ENCODE measurements around the gene MUC2.
A peak's percentile ranks its signal among the peaks of the same experiment; 100 is the strongest.

The MUC2 gene

DNA sequence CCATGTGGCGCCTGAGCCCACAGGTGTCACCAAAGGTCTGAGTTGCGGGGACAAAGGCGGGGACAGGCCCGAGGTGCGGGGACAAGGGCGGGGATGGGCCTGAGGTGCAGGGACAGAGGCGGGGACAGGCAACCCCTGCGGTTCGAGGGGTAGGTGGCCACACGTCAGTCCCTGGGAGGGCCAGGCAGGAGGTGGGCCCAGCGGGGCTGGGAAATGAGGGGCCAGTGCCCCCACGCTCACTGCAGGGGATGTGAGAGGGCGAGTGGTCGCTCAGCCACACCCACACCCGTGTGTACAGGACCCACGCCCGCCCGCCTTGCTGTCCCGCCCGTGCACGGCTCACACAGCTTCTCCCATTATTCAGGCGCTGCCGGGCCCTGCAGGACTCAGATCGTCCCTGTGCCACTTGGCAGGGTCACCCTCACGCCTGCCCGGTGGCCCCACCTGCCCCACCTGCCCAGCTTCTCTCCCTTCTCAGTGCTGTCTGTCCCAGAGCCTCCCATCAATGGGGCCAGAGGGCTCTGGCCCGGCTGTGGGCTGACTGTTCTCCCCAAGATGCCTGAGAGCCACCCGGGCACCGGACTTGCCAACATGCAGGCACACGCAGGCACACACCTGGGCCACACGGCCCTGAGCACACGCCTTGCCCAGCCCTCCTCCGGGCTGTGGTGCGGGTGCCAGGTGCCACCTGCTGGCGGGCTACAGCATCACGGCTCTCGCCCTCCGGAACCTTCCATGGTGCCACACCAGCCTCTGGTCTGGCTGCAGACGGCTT is 23.9 kb upstream of the MUC2 start:
- DNase-seq (ENCODE audit: extremely low read depth in 1 of 2, low read depth in 1 of 2), result peak; percentile 28 to 52

DNA sequence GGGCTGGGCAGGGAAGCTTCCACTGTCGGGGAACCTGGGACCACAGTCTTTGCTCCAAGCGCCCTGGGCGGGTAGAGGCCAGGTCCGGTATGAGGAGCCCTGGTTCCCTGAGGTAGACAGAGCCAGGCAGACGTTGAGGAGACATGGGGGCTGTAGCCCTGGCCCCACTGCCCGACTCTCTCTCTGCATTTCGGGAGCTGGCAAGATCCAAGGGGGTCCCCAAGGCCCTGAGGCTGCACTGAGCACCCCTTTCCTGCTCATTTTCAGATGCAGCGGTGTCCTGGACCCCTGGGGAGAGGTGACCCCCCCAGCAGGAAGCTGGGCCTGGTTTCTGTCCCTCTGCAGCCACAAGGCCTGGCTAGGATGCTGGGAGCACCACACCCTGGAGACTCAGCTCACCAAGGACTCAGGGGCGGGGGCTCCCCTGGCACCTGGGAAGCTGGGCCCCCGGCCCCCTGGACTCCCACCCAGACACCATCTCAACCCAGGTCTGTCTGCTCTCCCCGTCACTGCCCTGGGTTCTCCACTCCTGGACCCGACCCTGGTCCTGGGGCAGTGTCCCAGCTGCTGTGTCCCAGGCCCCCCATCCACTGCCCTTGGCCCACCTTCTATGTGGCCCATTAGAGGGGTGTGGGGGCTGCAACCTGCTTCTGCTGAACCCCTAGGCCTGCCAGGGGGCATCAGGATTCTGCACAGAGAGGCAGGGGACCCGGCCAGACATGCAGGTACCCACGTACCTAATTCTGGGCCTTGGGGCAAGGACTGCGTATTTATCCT is 23.1 kb upstream of the MUC2 start:
- no peak for DNase-seq (ENCODE audit: extremely low read depth in 1 of 2, low read depth in 1 of 2)

DNA sequence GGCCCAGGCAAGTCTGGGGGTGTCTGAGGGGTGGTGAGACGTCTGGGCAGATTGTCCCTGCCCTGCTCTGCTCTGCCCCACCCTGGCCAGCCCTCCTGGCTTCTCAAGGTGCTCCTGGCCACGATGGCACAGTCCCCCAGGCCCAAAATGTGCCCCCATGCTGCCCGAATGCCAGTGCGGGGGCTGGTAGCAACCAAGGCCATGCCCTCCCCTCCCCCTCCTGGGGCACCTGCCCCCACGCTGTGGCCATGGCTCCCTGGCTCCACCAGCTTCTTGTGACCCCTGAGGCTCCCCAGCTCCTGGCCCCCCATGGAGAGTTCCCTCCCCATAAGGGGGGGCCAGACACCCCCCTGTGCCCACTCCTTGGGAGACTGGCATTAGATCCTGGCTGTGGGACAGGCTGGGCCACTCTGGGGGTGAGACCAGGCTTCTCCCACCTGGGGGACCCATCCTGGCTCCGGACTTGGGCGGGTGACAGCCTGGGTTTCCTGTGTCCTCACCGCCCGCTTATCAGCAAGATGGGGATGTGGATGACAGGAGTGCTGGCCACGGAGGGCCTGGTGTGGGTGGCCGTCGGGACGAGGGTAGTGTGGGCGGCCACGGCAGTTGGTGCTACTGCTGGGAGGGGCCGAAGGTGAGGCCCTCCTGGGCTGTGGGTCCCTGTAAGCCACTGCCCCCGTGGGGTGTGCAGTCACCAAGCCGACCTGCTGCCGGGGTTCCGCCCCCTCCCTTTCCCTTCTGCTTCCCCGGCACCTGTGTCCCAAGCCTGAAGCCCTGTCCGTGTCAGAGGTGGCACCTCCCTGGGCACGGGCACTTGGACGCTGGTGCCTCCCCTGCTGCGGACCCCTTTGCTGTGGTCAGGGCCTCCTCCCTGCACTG is 22.3 kb upstream of the MUC2 start:
- DNase-seq (ENCODE audit: extremely low read depth in 1 of 2, low read depth in 1 of 2), result no peak

GRCh38 chr11:1053121-1053901 is 21.4 kb upstream of the MUC2 start:
- DNase-seq (ENCODE audit: extremely low read depth in 1 of 2, low read depth in 1 of 2), result no peak

GRCh38 chr11:1054143-1055108 is 20.2 kb upstream of the MUC2 start:
- DNase-seq (ENCODE audit: extremely low read depth in 1 of 2, low read depth in 1 of 2), result no peak

GRCh38 chr11:1055109-1055703 is 19.5 kb upstream of the MUC2 start:
- DNase-seq (ENCODE audit: extremely low read depth in 1 of 2, low read depth in 1 of 2), result no peak

GRCh38 chr11:1055990-1056771 is 18.5 kb upstream of the MUC2 start:
- DNase-seq (ENCODE audit: extremely low read depth in 1 of 2, low read depth in 1 of 2), result no peak

- no peak for DNase-seq (ENCODE audit: extremely low read depth in 1 of 2, low read depth in 1 of 2)
These were observed 16.9 kb upstream of the MUC2 start for GRCh38 chr11:1057806-1058205.

DNA sequence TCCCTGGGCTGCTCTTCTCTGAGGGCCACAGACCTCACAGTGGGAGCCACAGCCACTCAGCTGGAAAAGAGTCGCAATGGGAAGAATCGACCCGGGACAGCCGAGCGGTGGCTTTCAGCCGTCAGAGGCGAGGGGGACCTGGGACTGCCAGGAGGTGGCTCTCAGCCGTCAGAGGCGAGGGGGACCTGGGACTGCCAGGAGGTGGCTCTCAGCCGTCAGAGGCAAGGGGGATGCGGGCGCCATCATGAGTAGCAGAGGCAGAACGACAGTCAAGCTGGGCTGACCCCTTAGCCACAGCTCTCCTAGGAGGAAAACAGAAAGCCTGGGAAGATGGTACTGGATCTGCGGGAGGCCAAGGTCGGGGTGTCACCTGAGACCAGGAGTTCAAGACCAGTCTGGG is 14.9 kb upstream of the MUC2 start:
- DNase-seq (ENCODE audit: extremely low read depth in 1 of 2, low read depth in 1 of 2), result no peak

GRCh38 chr11:1060410-1060809 is 14.3 kb upstream of the MUC2 start:
- no peak for DNase-seq (ENCODE audit: extremely low read depth in 1 of 2, low read depth in 1 of 2)

GRCh38 chr11:1060852-1061616 is 13.6 kb upstream of the MUC2 start:
- DNase-seq (ENCODE audit: extremely low read depth in 1 of 2, low read depth in 1 of 2), result no peak

GRCh38 chr11:1062075-1062820 is 12.4 kb upstream of the MUC2 start:
- no peak for DNase-seq (ENCODE audit: extremely low read depth in 1 of 2, low read depth in 1 of 2)

DNA sequence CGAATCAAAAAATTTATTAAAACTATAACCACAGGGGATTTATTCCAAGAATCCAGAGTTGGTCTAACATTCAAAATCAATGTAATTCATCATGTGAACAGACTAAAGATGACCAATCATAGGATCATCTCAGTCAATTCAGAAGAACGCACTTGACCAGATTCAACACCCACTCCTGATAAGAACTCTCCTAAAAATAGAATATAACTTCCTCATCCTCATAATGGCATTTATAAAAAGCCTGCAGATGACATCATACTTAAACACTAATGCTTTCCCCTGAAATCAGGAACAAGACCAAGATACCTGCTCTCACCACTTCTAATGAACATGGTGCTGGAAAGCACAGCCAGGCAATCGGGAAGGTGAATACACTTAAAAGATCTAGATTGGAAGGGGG is 10.5 kb upstream of the MUC2 start:
- no peak for DNase-seq (ENCODE audit: extremely low read depth in 1 of 2, low read depth in 1 of 2)

DNA sequence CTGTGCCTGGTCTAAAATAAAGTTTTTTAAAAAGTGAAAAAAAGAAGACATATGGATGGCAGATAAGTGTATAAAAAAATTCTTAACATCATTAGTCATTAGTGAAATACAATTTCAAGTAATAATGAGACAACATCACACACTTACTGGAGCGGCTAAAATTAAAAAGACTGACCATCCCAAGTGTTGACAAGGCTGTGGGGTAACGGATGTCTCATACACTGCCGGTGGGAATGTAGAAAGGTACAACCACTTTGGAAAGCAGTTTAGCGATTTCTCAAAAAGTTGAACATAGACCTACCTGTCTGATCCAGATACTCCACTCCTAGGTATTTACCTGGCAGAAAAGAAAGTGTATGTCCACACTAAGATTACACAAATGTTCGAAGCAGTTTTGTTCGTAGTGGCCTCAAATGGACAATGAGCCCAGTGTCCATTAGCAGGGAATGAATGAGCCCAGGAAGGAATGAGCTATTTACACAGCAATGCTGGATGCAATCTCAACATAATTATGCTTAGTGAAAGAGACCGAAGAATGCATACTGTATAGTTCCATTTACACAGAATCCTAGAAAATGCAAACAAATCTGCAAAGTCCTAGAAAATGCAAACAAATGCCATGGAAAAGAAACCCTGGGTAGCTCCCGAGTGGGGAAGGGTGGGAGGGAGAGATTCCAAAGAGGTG is 6.7 kb upstream of the MUC2 start:
- DNase-seq (ENCODE audit: extremely low read depth in 1 of 2, low read depth in 1 of 2), result no peak

- no peak for DNase-seq (ENCODE audit: extremely low read depth in 1 of 2, low read depth in 1 of 2)
These were observed 4.9 kb upstream of the MUC2 start for GRCh38 chr11:1069740-1070139.
